HepG2 (cell line): ENCODE results near the gene CPNE4. TPM values are rescaled to one million over a fixed set of nuclear protein-coding genes. Genes with fewer than 3 reads are reported as not detected.

Source experiments
- ATAC-seq: fragments of 200-7000 bp; cut with Tn5 transposase; 3 replicates; pipeline ENCODE4 v1.9.1; 2020; ENCODE audit warnings: mild to moderate bottlenecking, moderate library complexity
- BruUV-seq: library from RNA; stranded (reverse); fragments of 400-500 nt; replicated peaks from 2 replicates; lab custom pipeline; 2021; lab: Mats Ljungman, UMichigan
- CTCF ChIA-PET: fragments of 300-600 bp; formaldehyde crosslinking; extraction: SDS; loops from one replicate; lab custom pipeline; 2021; ENCODE audit warnings: low total read pairs, inconsistent platforms, low intra/inter-chr PET ratio; lab: Yijun Ruan, JAX
- POLR2A ChIA-PET: fragments of 350-600 bp; sonication (Branson Sonifier 250); formaldehyde crosslinking; loops from one replicate; lab custom pipeline; 2020; ENCODE audit warnings: antibody characterized with exemption, inconsistent platforms; lab: Yijun Ruan, JAX
- DNase-seq: peaks from one replicate; pipeline ENCODE4 v3.0.0-alpha.2; 2015; ENCODE audit warnings: low spot score
- FAIRE-seq: peaks from 3 replicates; lab custom pipeline; 2011; peaks lifted over from hg19 to GRCh38; lab: Jason Lieb, UNC
- H2AFZ ChIP-seq: one replicate; pipeline ENCODE4 v1.6.1; 2011; ENCODE audit warnings: low read length, inconsistent platforms
- H3K27ac ChIP-seq: fragments of 300-600 bp; 3 replicates; pipeline ENCODE4 v1.8.0; 2011; ENCODE audit warnings: mixed run types, mild to moderate bottlenecking, mixed read lengths, low read length, inconsistent platforms; ENCODE audit not compliant: insufficient read depth; ENCODE audit errors: extremely low read length
- H3K27me3 ChIP-seq, 2 experiments: fragments of 200-600 bp in 1 of 2; 2 replicates in 1 of 2; 3 replicates in 1 of 2; pipeline versions ENCODE4 v1.6.0 to v1.8.0; 2011; ENCODE audit warnings: low read length in 2 of 2, mild to moderate bottlenecking in 2 of 2, moderate library complexity in 2 of 2, inconsistent platforms in 1 of 2; ENCODE audit not compliant: insufficient read depth in 2 of 2, control insufficient read depth in 1 of 2
- H3K36me3 ChIP-seq, 2 experiments: fragments of 200-600 bp in 1 of 2; replicated peaks in 1 of 2; 2 replicates in 1 of 2; 3 replicates in 1 of 2; pipeline versions ENCODE4 v1.5.1 to v1.8.0; 2011; ENCODE audit warnings: low read length in 2 of 2, inconsistent platforms in 1 of 2; ENCODE audit not compliant: insufficient read depth in 2 of 2, control insufficient read depth in 1 of 2
- H3K4me1 ChIP-seq: 2 replicates; pipeline ENCODE4 v1.5.1; 2012; ENCODE audit warnings: low read length, inconsistent platforms; ENCODE audit not compliant: insufficient read depth
- H3K4me2 ChIP-seq: 2 replicates; pipeline ENCODE4 v1.6.0; 2011; ENCODE audit warnings: low read depth, low read length, inconsistent platforms
- H3K4me3 ChIP-seq, 3 experiments: fragments of 200-600 bp in 1 of 3; sonication (generic), shearing (Covaris generic) in 1 of 3; replicated peaks in 1 of 3; 2 replicates each; pipeline ENCODE4 v1.5.1; 2011 to 2016; ENCODE audit warnings: low read length in 3 of 3, inconsistent platforms in 2 of 3, low read depth in 2 of 3, mild to moderate bottlenecking in 2 of 3, control low read depth in 1 of 3, mixed read lengths in 1 of 3; ENCODE audit not compliant: insufficient read depth in 1 of 3
- H3K79me2 ChIP-seq: one replicate; pipeline ENCODE4 v1.6.1; 2011; ENCODE audit warnings: low read length, inconsistent platforms; ENCODE audit not compliant: insufficient read depth
- H3K9ac ChIP-seq: 2 replicates; pipeline ENCODE4 v1.6.0; 2011; ENCODE audit warnings: mild to moderate bottlenecking, low read depth, low read length, inconsistent platforms; ENCODE audit not compliant: insufficient read depth
- H3K9me3 ChIP-seq: 2 replicates; pipeline ENCODE4 v1.5.1; 2012; ENCODE audit warnings: mild to moderate bottlenecking, low read length
- H4K20me1 ChIP-seq: 2 replicates; pipeline ENCODE4 v1.6.0; 2011; ENCODE audit warnings: inconsistent platforms, mild to moderate bottlenecking, low read length, moderate library complexity; ENCODE audit not compliant: insufficient read depth
- ATF1 ChIP-seq: IDR thresholded peaks from 2 replicates; pipeline ENCODE4 v1.6.1; 2016; ENCODE audit warnings: mild to moderate bottlenecking, control low read depth
- ATF7 ChIP-seq, 2 experiments: fragments of 450-650 bp in 1 of 2; sonication (generic) in 1 of 2; formaldehyde crosslinking in 1 of 2; IDR thresholded peaks; 2 replicates each; pipeline versions ENCODE4 v1.4.0 to v1.6.1; 2016 to 2020; ENCODE audit warnings: antibody characterized with exemption in 1 of 2, mild to moderate bottlenecking in 1 of 2, missing genetic modification reagents in 1 of 2
- FOSL2 ChIP-seq: sonication (generic); formaldehyde crosslinking; IDR thresholded peaks from 2 replicates; pipeline ENCODE4 v1.4.0; 2020; ENCODE audit warnings: missing genetic modification reagents
- GFI1 ChIP-seq: sonication (generic); formaldehyde crosslinking; IDR thresholded peaks from 2 replicates; pipeline ENCODE4 v1.5.0; 2020; ENCODE audit warnings: missing genetic modification reagents, mild to moderate bottlenecking, borderline replicate concordance
- MAFK ChIP-seq, 2 experiments: IDR thresholded peaks in 1 of 2; conservative IDR thresholded peaks in 1 of 2; 2 replicates each; pipeline ENCODE4 v1.6.1; 2011; ENCODE audit warnings: improper control_type of control experiment in 2 of 2, low read length in 2 of 2
- MEIS2 ChIP-seq: sonication (generic); formaldehyde crosslinking; IDR thresholded peaks from 2 replicates; pipeline ENCODE4 v1.9.0; 2021; ENCODE audit warnings: mild to moderate bottlenecking, missing genetic modification reagents
- MIXL1 ChIP-seq: IDR thresholded peaks from 2 replicates; pipeline ENCODE4 v1.6.1; 2016
- MTF1 ChIP-seq: sonication (generic); formaldehyde crosslinking; IDR thresholded peaks from 2 replicates; pipeline ENCODE4 v1.5.0; 2020; ENCODE audit warnings: missing genetic modification reagents
- MXD3 ChIP-seq: IDR thresholded peaks from 2 replicates; pipeline ENCODE4 v1.6.1; 2016; ENCODE audit warnings: mild to moderate bottlenecking, missing biosample characterization, missing genetic modification reagents
- NFE2L2 ChIP-seq: fragments of 150-350 bp; IDR thresholded peaks from 2 replicates; pipeline ENCODE4 v1.6.1; 2014; ENCODE audit warnings: low read length
- PAWR ChIP-seq: sonication (generic); formaldehyde crosslinking; IDR thresholded peaks from 2 replicates; pipeline ENCODE4 v1.4.0; 2020; ENCODE audit warnings: missing genetic modification reagents, mild to moderate bottlenecking, borderline replicate concordance
- RAD21 ChIP-seq: fragments of 450-650 bp; formaldehyde crosslinking; IDR thresholded peaks from 2 replicates; pipeline ENCODE4 v1.5.0; 2020; ENCODE audit warnings: mild to moderate bottlenecking
- SIX1 ChIP-seq: sonication (generic); formaldehyde crosslinking; IDR thresholded peaks from 2 replicates; pipeline ENCODE4 v1.4.0; 2020; ENCODE audit warnings: missing genetic modification reagents, borderline replicate concordance
- SRSF1 ChIP-seq: fragments of 200-400 bp; formaldehyde crosslinking; optimal IDR thresholded peaks from 2 replicates; pipeline ENCODE3; 2017; ENCODE audit warnings: mild to moderate bottlenecking, low read depth, low read length, moderate library complexity
- TARDBP ChIP-seq: sonication (generic); formaldehyde crosslinking; IDR thresholded peaks from 2 replicates; pipeline ENCODE4 v1.8.0; 2022; ENCODE audit warnings: mild to moderate bottlenecking, missing genetic modification reagents
- U2AF1 ChIP-seq: fragments of 200-400 bp; formaldehyde crosslinking; optimal IDR thresholded peaks from 2 replicates; pipeline ENCODE3; 2017; ENCODE audit warnings: mild to moderate bottlenecking, low read depth, low read length
- ZNF12 ChIP-seq: sonication (generic); formaldehyde crosslinking; IDR thresholded peaks from 2 replicates; pipeline ENCODE4 v1.5.0; 2020; ENCODE audit warnings: missing genetic modification reagents
- ZNF138 ChIP-seq: sonication (generic); formaldehyde crosslinking; IDR thresholded peaks from 2 replicates; pipeline ENCODE4 v1.5.0; 2020; ENCODE audit warnings: mild to moderate bottlenecking, low read depth, missing genetic modification reagents
- ZNF292 ChIP-seq: sonication (generic); formaldehyde crosslinking; IDR thresholded peaks from 2 replicates; pipeline ENCODE4 v1.8.1; 2022; ENCODE audit warnings: mild to moderate bottlenecking, low read depth, missing genetic modification reagents, borderline replicate concordance
- ZNF343 ChIP-seq: sonication (generic); formaldehyde crosslinking; IDR thresholded peaks from 2 replicates; pipeline ENCODE4 v1.4.0; 2020; ENCODE audit warnings: mild to moderate bottlenecking, missing genetic modification reagents
- ZNF709 ChIP-seq: sonication (generic); formaldehyde crosslinking; IDR thresholded peaks from 2 replicates; pipeline ENCODE4 v1.5.0; 2020; ENCODE audit warnings: mild to moderate bottlenecking, missing genetic modification reagents
- ZNF776 ChIP-seq: sonication (generic); formaldehyde crosslinking; IDR thresholded peaks from 2 replicates; pipeline ENCODE4 v1.4.0; 2020; ENCODE audit warnings: mild to moderate bottlenecking, missing genetic modification reagents
- WGBS: methylation state at CpG from one replicate; pipeline ENCODE4 v1.1.6; 2017; ENCODE audit warnings: low lambda C conversion rate; 5-methylcytosine and 5-hydroxymethylcytosine counted together
- in situ Hi-C: cut with HindIII; loops from 2 replicates; pipeline ENCODE4 v1.10.0; 2017; ENCODE audit warnings: low pct_unique_long_range_greater_than_20kb; ENCODE audit not compliant: extremely low pct_ligation_motif_present
- intact Hi-C: fragments of 100-400 bp; cut with micrococcal nuclease; formaldehyde crosslinking; loops from one replicate; pipeline ENCODE4 v1.10.0; 2022; ENCODE audit not compliant: unreplicated experiment
- polyA plus RNA-seq, 8 experiments: library from polyadenylated mRNA; depleted of rRNA in 3 of 8; stranded (reverse) in 7 of 8; unstranded in 1 of 8; fragments of >200 nt; fragmentation: Illumina TruSeq in 4 of 8; extraction: Trizol in 4 of 8; gene quantifications; 2 replicates each; pipeline versions ENCODE4 v1.2.1 to v1.2.3, GENCODE V29; 2011 to 2016; ENCODE audit warnings: low read depth in 4 of 8, missing spikeins in 1 of 8, mixed read lengths in 1 of 8; ENCODE audit not compliant: insufficient read depth in 1 of 8
- total RNA-seq, 5 experiments: library from RNA; depleted of rRNA; stranded (reverse); fragments of >200 nt; fragmentation: Illumina TruSeq; extraction: Trizol; gene quantifications; 2 replicates each; pipeline ENCODE4 v1.2.3, GENCODE V29; 2016; ENCODE audit warnings: low read depth in 1 of 5
- TF ChIP-seq, protein P1 (sequence below): IDR thresholded peaks from 2 replicates; pipeline ENCODE4 v1.6.1; 2016; ENCODE audit warnings: missing genetic modification reagents, missing compliant biosample characterization

Gene CPNE4
- total and polyA plus RNA-seq, 2 of the 13 experiments (the other 11 are each of a cell fraction or from before 2014, with no cell fraction given): not detected

DNA sequence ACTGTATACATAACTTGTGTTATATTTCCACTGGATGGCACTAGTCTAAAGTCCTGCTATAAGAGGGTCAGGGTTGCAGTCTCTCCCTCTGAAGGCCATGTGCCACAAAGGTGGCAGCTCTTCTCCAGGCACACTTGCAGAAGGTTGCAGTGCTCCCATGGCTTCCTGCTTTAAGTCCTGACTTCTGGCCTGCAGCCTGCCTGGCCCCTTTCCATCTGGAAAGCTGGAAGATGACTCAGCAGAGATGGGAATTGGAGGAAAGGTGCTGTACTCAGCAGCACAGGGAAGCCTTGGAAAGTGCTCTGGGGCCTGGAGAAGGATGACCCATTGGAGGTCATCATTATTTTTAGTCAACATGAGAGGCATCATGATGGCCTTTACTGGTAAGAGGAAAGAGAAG is 491.1 kb downstream of the CPNE4 start:
- no TSS peak for BruUV-seq
- no peaks in the 10 kb centered on the region for H3K9me3 ChIP-seq
- no peaks in the 10 kb centered on the region for H3K36me3 ChIP-seq
- peak; percentile 27 to 55 for TF ChIP-seq MAFK (conservative IDR thresholded peaks at IDR 0.05 in 1 of 2, IDR thresholded peaks at IDR 0.05 in 1 of 2; ENCODE audit: low read length in 2 of 2)
- peak; percentile 60 for TF ChIP-seq NFE2L2
- TF ChIP-seq TARDBP (CRISPR knock-in tag): no peak
- TF ChIP-seq FOSL2: 0 out of 2 replicates have a peak, but pooled peaks have one; percentile 12
- no peak for TF ChIP-seq ZNF776 (CRISPR knock-in tag)
- POLR2A ChIA-PET: no interaction called here
- no peaks in the 10 kb centered on the region for H4K20me1 ChIP-seq
- H2AFZ ChIP-seq: no peak overlapping the region
- H3K27ac ChIP-seq: no peak overlapping the region
- DNase-seq (no peak), FAIRE-seq (no peak), ATAC-seq (no peak)
- H3K9ac ChIP-seq: no peak overlapping the region
- H3K4me1 ChIP-seq: no peaks in the 10 kb centered on the region
- H3K4me2 ChIP-seq: no peak overlapping the region
- in situ Hi-C loops (no loop called here), intact Hi-C loops (no loop called here)
- CTCF ChIA-PET: no interaction called here
- H3K4me3 ChIP-seq: no peak overlapping the region
- H3K27me3 ChIP-seq: no peaks in the 10 kb centered on the region
- no peaks in the 10 kb centered on the region for H3K79me2 ChIP-seq

GRCh38 chr3:131541288-131541687 is 493.5 kb downstream of the CPNE4 start:
- in situ Hi-C loops: no loop called here
- TF ChIP-seq ZNF292 (no peak), RAD21 (CRISPR knock-in tag) (no peak), MEIS2 (CRISPR knock-in tag) (no peak), PAWR (CRISPR knock-in tag) (no peak), ZNF709 (CRISPR knock-in tag) (no peak), ATF7 (IDR thresholded peaks at IDR 0.05) (no peak), ATF7 (CRISPR knock-in tag; IDR thresholded peaks at IDR 0.05) (no peak), MIXL1 (CRISPR knock-in tag) (no peak), SRSF1 (no peak), ZNF343 (no peak), MXD3 (CRISPR knock-in tag) (no peak), GFI1 (CRISPR knock-in tag) (no peak), ZNF138 (no peak), U2AF1 (no peak), ATF1 (CRISPR knock-in tag) (no peak), SIX1 (CRISPR knock-in tag) (no peak), ZNF12 (CRISPR knock-in tag) (no peak), MTF1 (CRISPR knock-in tag) (no peak)
- TF ChIP-seq, protein P1, sequence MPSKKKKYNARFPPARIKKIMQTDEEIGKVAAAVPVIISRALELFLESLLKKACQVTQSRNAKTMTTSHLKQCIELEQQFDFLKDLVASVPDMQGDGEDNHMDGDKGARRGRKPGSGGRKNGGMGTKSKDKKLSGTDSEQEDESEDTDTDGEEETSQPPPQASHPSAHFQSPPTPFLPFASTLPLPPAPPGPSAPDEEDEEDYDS: no peak
- TF ChIP-seq, all 625 proteins: peak for 0
- CTCF ChIA-PET: no interaction called here
- WGBS: 0% methylated on average over 1 of the region's 1 CpG
- ATAC-seq (no peak), DNase-seq (no peak), FAIRE-seq (no peak)
- intact Hi-C loops: no loop called here
- no peak overlapping the region for H3K4me2 ChIP-seq
- H4K20me1 ChIP-seq: no peaks in the 10 kb centered on the region
- no peak overlapping the region for H3K4me3 ChIP-seq
- POLR2A ChIA-PET: no interaction called here
- no peak overlapping the region for H3K27ac ChIP-seq
- H3K9ac ChIP-seq: no peak overlapping the region
- H2AFZ ChIP-seq: no peak overlapping the region
- no peaks in the 10 kb centered on the region for H3K79me2 ChIP-seq
- H3K27me3 ChIP-seq: no peaks in the 10 kb centered on the region
- no peaks in the 10 kb centered on the region for H3K9me3 ChIP-seq
- no peaks in the 10 kb centered on the region for H3K36me3 ChIP-seq
- H3K4me1 ChIP-seq: no peaks in the 10 kb centered on the region
- BruUV-seq: no TSS peak
